B cell (primary cell): ENCODE results near the gene RAC2. TPM values are rescaled to one million over a fixed set of nuclear protein-coding genes. Genes with fewer than 3 reads are reported as not detected.

ENCODE experiments used
- ATAC-seq: fragments of 200-7000 bp; cut with Tn5 transposase; one replicate; pipeline ENCODE4 v1.10.0; 2021; ENCODE audit warnings: low read depth, mild to moderate bottlenecking, moderate number of reproducible peaks, moderate library complexity
- CTCF ChIA-PET: fragments of 350-600 bp; sonication (Branson Sonifier 250); formaldehyde crosslinking; loops from one replicate; lab custom pipeline; 2021; ENCODE audit warnings: antibody characterized with exemption, inconsistent platforms; lab: Charles Lee
- POLR2A ChIA-PET: fragments of 350-600 bp; sonication (Branson Sonifier 250); formaldehyde crosslinking; loops from one replicate; lab custom pipeline; 2021; ENCODE audit warnings: antibody characterized with exemption; lab: Charles Lee
- DNase-seq: peaks from one replicate; pipeline ENCODE4 v3.0.0; 2013
- H2AFZ ChIP-seq: 2 replicates; pipeline ENCODE4 v1.6.1; 2012; ENCODE audit warnings: mild to moderate bottlenecking, low read depth, low read length; ENCODE audit not compliant: insufficient read depth, poor library complexity, severe bottlenecking
- H3K27ac ChIP-seq, 2 donors: 1 replicate in 1 of 2; 2 replicates in 1 of 2; pipeline ENCODE4 v1.5.1; 2012 to 2013; ENCODE audit warnings: low read length in 2 of 2, mild to moderate bottlenecking in 2 of 2, moderate library complexity in 1 of 2
- H3K27me3 ChIP-seq, 4 experiments: fragments of 200-600 bp in 1 of 4; sonication (generic) in 1 of 4; replicated peaks in 1 of 4; 1 replicate in 2 of 4; 2 replicates in 2 of 4; pipeline versions ENCODE4 v1.6.1 to v1.7.0; 2013 to 2016; ENCODE audit warnings: low read length in 3 of 4, mild to moderate bottlenecking in 2 of 4, mixed read lengths in 1 of 4, moderate library complexity in 1 of 4; ENCODE audit not compliant: insufficient read depth in 4 of 4, control insufficient read depth in 3 of 4; ENCODE audit errors: control extremely low read depth in 1 of 4
- H3K36me3 ChIP-seq, 2 experiments: replicated peaks in 1 of 2; 1 replicate in 1 of 2; 2 replicates in 1 of 2; pipeline versions ENCODE4 v1.6.1 to v1.7.1; 2013; ENCODE audit warnings: low read length in 1 of 2; ENCODE audit not compliant: insufficient read depth in 2 of 2, control insufficient read depth in 1 of 2; ENCODE audit errors: control extremely low read depth in 1 of 2, extremely low read depth in 1 of 2
- H3K4me1 ChIP-seq, 2 donors: fragments of 200-600 bp in 1 of 2; sonication (generic) in 1 of 2; 1 replicate in 1 of 2; 2 replicates in 1 of 2; pipeline versions ENCODE4 v1.5.1 to v1.6.1; 2013 to 2017; ENCODE audit warnings: low read length in 2 of 2; ENCODE audit not compliant: control insufficient read depth in 2 of 2, insufficient read depth in 2 of 2
- H3K4me2 ChIP-seq: replicated peaks from 2 replicates; pipeline ENCODE3; 2012; ENCODE audit warnings: mild to moderate bottlenecking, low read depth, low read length; ENCODE audit not compliant: poor library complexity, severe bottlenecking
- H3K4me3 ChIP-seq, 5 experiments: fragments of 200-600 bp in 1 of 5; sonication (generic) in 1 of 5; 1 replicate in 3 of 5; 2 replicates in 2 of 5; pipeline versions ENCODE4 v1.5.1 to v1.7.0; 2011 to 2016; ENCODE audit warnings: low read length in 4 of 5, mild to moderate bottlenecking in 4 of 5, low read depth in 2 of 5, control low read depth in 1 of 5, moderate library complexity in 1 of 5; ENCODE audit not compliant: insufficient read depth in 1 of 5; ENCODE audit errors: control extremely low read depth in 1 of 5, extremely low read depth in 1 of 5
- H3K79me2 ChIP-seq: fragments of 200-600 bp; sonication (generic); one replicate; pipeline ENCODE4 v1.6.0; 2016; ENCODE audit warnings: low read length; ENCODE audit not compliant: control insufficient read depth, insufficient read depth
- H3K9ac ChIP-seq: fragments of 200-600 bp; sonication (generic); 2 replicates; pipeline ENCODE4 v1.6.1; 2017; ENCODE audit warnings: mild to moderate bottlenecking, low read length, moderate library complexity
- H3K9me3 ChIP-seq, 3 donors: one replicate each; pipeline versions ENCODE4 v1.6.1 to v1.7.1; 2013; ENCODE audit warnings: low read length in 2 of 3; ENCODE audit not compliant: control insufficient read depth in 2 of 3, insufficient read depth in 1 of 3; ENCODE audit errors: control extremely low read depth in 1 of 3
- H4K20me1 ChIP-seq: 2 replicates; pipeline ENCODE4 v1.6.0; 2012; ENCODE audit warnings: mild to moderate bottlenecking, low read length; ENCODE audit not compliant: insufficient read depth, control insufficient read depth, poor library complexity, severe bottlenecking
- H3K27ac Mint-ChIP-seq: one replicate; pipeline ENCODE4 v1.8.0; 2021; ENCODE audit warnings: mixed read lengths
- H3K27me3 Mint-ChIP-seq: one replicate; pipeline ENCODE4 v1.8.0; 2021; ENCODE audit warnings: mixed read lengths
- H3K4me1 Mint-ChIP-seq: one replicate; pipeline ENCODE4 v1.8.0; 2021; ENCODE audit warnings: mixed read lengths
- H3K4me3 Mint-ChIP-seq: one replicate; pipeline ENCODE4 v1.8.0; 2021; ENCODE audit warnings: mixed read lengths
- H3K9me3 Mint-ChIP-seq: one replicate; pipeline ENCODE4 v1.8.0; 2022; ENCODE audit warnings: mixed read lengths; ENCODE audit not compliant: insufficient read depth
- EZH2 ChIP-seq: IDR thresholded peaks from 2 replicates; pipeline ENCODE4 v1.6.1; 2012; ENCODE audit warnings: borderline replicate concordance, low read depth, mild to moderate bottlenecking, moderate library complexity, low read length; ENCODE audit not compliant: insufficient read depth, poor library complexity, severe bottlenecking
- WGBS: methylation state at CpG from one replicate; pipeline ENCODE4 v1.1.5; 2013; ENCODE audit warnings: missing lambda C conversion rate; ENCODE audit not compliant: insufficient coverage; 5-methylcytosine and 5-hydroxymethylcytosine counted together
- intact Hi-C: fragments of 100-400 bp; cut with micrococcal nuclease; formaldehyde crosslinking; loops from one replicate; pipeline ENCODE4 v1.10.0; 2022
- polyA plus RNA-seq: library from polyadenylated mRNA; depleted of rRNA; stranded (reverse); fragments of >200 nt; gene quantifications from 2 replicates; pipeline ENCODE4 v1.2.3, GENCODE V29; 2012
- total RNA-seq, 2 donors: library from RNA; stranded (reverse); fragments of 120-200 nt in 1 of 2; gene quantifications; 1 replicate in 1 of 2; 2 replicates in 1 of 2; pipeline versions ENCODE4 v1.2.3 to v1.2.4, GENCODE V29; 2013 to 2022
- TF ChIP-seq, protein P1 (sequence below): fragments of 200-600 bp; IDR thresholded peaks from one replicate; pipeline ENCODE4 v1.8.0; 2022; ENCODE audit warnings: antibody characterized with exemption, mild to moderate bottlenecking

The RAC2 gene
- total and polyA plus RNA-seq, 2 donors (not counting 1 experiment from before 2014, with no cell fraction given) = 273 to 776 TPM

DNA sequence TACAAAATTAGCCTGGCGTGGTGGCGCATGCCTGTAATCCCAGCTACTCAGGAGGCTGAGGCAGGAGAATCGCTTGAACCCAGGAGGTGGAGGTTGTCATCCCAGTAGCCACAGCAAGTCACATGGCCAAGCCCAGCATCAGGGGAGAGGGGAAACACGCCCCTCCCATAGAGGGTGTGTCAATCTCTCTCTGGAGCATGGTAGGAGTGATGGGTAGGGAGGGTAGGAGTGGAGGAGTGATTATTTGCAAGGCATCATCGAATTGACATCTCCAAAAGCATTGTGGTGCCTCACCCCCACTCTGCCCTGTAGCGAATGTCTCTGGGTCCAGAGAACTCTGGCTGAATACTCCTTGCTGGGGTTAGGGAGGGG lies 25.7 kb downstream of the RAC2 start:
- Mint-ChIP-seq H3K27ac (peak overlapping the region; percentile 94), H3K27me3 (no peaks in the 10 kb centered on the region), H3K9me3 (no peaks in the 10 kb centered on the region), H3K4me3 (peak overlapping the region; percentile 69), H3K4me1 (peaks cover 63% of the 10 kb centered on the region)
- DNase-seq (no peak), ATAC-seq (no peak)
- no peaks in the 10 kb centered on the region for H3K27me3 ChIP-seq
- H3K4me2 ChIP-seq = peak overlapping the region; percentile 78
- H3K9me3 ChIP-seq = peaks cover 0 to 8% (median 0%) of the 10 kb centered on the region in 3 donors
- peaks cover 25% of the 10 kb centered on the region for H3K79me2 ChIP-seq
- TF ChIP-seq EZH2 = no peak
- TF ChIP-seq, protein P1, sequence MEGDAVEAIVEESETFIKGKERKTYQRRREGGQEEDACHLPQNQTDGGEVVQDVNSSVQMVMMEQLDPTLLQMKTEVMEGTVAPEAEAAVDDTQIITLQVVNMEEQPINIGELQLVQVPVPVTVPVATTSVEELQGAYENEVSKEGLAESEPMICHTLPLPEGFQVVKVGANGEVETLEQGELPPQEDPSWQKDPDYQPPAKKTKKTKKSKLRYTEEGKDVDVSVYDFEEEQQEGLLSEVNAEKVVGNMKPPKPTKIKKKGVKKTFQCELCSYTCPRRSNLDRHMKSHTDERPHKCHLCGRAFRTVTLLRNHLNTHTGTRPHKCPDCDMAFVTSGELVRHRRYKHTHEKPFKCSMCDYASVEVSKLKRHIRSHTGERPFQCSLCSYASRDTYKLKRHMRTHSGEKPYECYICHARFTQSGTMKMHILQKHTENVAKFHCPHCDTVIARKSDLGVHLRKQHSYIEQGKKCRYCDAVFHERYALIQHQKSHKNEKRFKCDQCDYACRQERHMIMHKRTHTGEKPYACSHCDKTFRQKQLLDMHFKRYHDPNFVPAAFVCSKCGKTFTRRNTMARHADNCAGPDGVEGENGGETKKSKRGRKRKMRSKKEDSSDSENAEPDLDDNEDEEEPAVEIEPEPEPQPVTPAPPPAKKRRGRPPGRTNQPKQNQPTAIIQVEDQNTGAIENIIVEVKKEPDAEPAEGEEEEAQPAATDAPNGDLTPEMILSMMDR = no peak
- ChIA-PET CTCF (interaction anchor here (2.9 to 11.7 kb wide), 4 partner anchors 12 to 42 kb away, joined by 17 to 129 read pairs (median 54); partner anchors contain the start of gene RAC2), POLR2A (interaction anchor here (1.0 to 4.0 kb wide), 5 partner anchors 11 to 26 kb away, joined by 5 to 21 read pairs (median 10); partner anchors contain the start of gene RAC2)
- H3K27ac ChIP-seq = peak overlapping the region; percentile 87 to 93
- 50% methylated on average over 1 of the region's 6 CpGs for WGBS
- intact Hi-C loops = loop anchor here (1.0 kb wide), 1 partner anchor 19 kb away; no protein-coding TSS in a partner anchor
- no peak overlapping the region for H2AFZ ChIP-seq
- peaks cover 60 to 69% of the 10 kb centered on the region in 2 donors for H3K4me1 ChIP-seq
- peak overlapping the region in 4 of 5 experiments; percentile 11 to 27 (median 21) for H3K4me3 ChIP-seq
- peak overlapping the region; percentile 52 for H3K9ac ChIP-seq
- peaks cover 0 to 2% of the 10 kb centered on the region in 2 experiments for H3K36me3 ChIP-seq
- no peaks in the 10 kb centered on the region for H4K20me1 ChIP-seq

- no peaks in the 10 kb centered on the region for H3K36me3 ChIP-seq
- Mint-ChIP-seq H3K4me3 (no peak overlapping the region), H3K9me3 (no peaks in the 10 kb centered on the region), H3K27me3 (no peaks in the 10 kb centered on the region), H3K27ac (no peak overlapping the region), H3K4me1 (peaks cover 40% of the 10 kb centered on the region)
- peaks cover 18% of the 10 kb centered on the region for H3K79me2 ChIP-seq
- no peak overlapping the region for H3K4me2 ChIP-seq
- peaks cover 35 to 44% of the 10 kb centered on the region in 2 donors for H3K4me1 ChIP-seq
- H3K9me3 ChIP-seq = no peaks in the 10 kb centered on the region
- no peaks in the 10 kb centered on the region for H4K20me1 ChIP-seq
- H2AFZ ChIP-seq = no peak overlapping the region
- CTCF ChIA-PET = interaction anchor here (0.8 to 11.7 kb wide), 6 partner anchors 12 to 66 kb away, joined by 3 to 129 read pairs (median 16); partner anchors contain the start of genes CYTH4 and RAC2
- H3K9ac ChIP-seq = no peak overlapping the region
- no peak for TF ChIP-seq EZH2
- TF ChIP-seq, protein P1 = no peak
- ATAC-seq (no peak), DNase-seq (no peak)
- H3K27ac ChIP-seq = no peak overlapping the region
- no peaks in the 10 kb centered on the region for H3K27me3 ChIP-seq
- no CpG with 5 or more reads among the region's 9 CpGs for WGBS
- H3K4me3 ChIP-seq = no peak overlapping the region
- intact Hi-C loops = no loop called here
- POLR2A ChIA-PET = interaction anchor here (0.6 kb wide), 1 partner anchor 267 kb away, joined by 3 read pairs; no protein-coding TSS in a partner anchor
Observed at GRCh38 chr22:37215890-37216289, 28.2 kb downstream of the RAC2 start.
